ENCODE data around the gene SNAP25.

SNAP25 gene

DNA sequence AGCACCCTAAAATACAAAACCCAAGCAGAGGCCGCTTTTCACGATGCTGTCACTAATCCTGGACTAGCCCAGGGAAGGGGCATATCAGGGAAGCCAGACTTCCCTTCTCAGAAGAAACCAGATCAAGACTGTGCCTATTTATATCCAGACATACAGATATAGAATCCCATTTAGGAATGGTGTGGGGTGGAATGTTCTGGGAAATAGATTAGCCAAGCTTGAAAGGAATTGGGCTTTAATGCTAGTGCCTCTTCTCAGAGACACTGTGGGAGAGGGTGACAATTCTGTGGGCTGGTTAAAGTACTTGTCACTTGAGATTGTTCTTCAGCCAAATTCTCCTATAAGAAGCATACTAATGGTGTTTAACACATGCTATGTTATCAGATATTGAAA, 45.5 kb downstream of the SNAP25 start:
- no peak for DNase-seq

DNA sequence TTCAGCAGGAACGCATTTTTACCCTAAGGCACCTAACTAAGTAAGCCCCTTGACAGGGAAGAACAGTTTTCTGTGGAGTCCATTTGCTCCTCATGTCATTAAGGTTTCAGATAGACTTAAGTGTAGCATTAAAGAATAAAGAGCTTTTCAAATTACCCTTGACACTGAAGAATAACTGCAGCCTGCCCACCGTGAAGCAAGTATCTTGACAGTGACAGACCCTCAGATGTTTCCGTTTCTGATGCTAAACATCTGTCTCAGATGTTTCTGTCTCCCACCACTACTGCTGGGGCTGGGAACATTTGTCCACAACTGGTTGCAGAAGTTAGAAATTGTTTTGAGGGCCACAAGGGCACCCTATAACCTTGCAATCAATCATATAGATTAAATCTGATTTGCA, 50.0 kb downstream of the SNAP25 start:
- DNase-seq, result no peak

DNA sequence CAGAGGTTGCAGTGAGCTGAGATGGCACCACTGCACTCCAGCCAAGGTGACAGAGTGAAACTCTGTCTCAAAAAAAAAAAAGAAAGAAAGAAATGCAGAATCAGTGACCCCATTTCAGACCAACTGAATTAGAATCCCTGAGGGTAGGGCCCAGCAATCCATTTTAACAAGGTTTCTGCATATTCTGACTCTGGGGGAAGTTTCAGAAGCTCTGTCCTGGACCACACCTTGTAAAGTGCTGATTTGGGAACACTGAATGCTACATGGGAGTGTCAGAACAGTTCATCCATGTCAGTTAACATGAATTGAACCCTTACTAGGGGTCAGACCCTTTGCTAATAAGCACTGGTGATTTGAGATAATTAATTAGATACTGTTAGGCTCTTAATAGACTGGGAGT, 52.0 kb downstream of the SNAP25 start:
- DNase-seq, result no peak

DNA sequence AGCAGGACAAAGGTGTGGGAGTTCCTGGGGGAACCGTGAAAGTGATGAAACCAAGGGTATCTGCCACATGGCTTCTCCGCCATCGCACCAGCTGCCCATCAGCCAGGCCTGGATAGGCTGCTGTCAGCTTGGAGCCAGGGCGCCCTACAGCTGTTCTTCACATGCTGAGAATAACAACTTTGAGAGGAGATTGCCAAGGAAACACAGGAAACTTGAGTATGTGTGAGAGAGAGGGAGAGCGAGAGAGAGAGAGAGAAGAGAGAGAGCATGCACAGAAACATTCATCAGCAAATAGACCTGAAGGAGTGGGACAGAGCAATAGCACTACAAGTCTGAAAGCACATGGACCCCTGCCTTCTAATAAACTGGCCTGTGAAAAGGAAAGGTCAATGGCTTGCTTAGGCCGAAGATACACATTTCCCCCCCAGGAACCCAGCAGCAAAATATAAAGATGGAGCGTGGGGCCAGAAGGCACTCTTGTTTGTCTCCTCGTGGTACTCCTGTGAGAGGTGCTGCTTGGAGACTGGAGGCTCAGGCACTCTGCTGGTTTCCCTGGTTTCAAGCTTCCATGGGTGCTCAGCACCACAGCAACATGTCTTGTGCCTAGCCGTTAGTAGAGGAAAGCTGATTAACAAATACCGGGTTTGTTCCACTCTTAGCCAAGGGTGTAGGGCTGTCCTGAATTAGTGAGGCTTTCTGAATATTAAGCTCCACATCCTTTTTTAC, 53.0 kb downstream of the SNAP25 start:
- no peak for DNase-seq

DNA sequence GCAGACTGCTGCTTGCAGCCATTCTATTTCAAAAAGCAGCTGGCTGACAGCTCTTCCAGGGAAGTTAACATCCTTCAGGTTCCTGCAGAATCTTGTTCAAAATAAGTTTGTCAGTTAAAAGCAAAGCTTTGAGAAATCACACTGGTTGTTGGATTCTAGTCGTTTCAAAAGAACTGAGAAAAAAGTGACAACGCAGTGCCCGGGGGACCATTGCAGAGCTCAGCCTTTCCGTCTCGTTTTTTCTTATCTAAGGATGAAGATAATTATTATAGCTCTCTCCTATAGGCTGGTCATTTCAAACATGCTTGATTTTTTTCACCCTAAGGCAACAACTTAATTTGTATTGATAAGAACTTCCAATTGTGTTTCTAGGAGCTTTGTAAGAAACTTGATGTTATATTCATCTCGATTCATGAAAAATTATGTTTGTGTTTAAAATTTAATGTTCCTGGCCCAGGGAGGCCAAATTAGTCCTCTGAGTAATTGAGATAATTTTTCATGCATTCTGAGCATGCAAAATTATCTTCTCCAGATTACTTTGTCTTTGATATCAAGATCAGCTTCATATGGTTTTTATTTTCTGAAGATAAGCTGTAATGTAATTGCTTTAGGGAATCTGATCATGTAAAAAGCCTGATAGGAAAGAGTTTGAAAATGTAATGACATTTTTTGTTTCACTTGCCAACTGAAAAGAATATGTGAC, 58.4 kb downstream of the SNAP25 start:
- DNase-seq, result no peak

- no peak for DNase-seq
These were observed 59.0 kb downstream of the SNAP25 start for GRCh38 chr20:10277616-10278015.

DNA sequence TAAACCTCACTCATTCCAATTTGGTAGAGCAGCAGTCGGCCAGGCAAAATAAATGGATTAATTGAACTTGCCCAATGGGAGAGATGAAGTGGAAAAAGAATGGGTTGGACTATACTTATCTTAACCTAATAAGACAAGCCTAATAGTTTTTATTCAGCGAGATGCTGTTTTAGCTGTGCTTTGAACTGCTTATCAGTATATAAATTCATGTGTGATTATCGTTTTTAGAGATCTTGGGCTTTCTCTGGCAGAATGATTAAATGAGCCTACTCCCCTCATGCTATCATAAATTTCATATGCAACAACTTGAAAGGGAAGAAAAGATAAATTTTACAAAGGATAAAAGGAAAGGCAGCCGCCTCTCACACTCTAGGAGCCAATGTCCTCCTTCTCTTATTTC, 59.8 kb downstream of the SNAP25 start:
- DNase-seq, result no peak

GRCh38 chr20:10280018-10280908, 61.6 kb downstream of the SNAP25 start:
- DNase-seq, result no peak

DNA sequence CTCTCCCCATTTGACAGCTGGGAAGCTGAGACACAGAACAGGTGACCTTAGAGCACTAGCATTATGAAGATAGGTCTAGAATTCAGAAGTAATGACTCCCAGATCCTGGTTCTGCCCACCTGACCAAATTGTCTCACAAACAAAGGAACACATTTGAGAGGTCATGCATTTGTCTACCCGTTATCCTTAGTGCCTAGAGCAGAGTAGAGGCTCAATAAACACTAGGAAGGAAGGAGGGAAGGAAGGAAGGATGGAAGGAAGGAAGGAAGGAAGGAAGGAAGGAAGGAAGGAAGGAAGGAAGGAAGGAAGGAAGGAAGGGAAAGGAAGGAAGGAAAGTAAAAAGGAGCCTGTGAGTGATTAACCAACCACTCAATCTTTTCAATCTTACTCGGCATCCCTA, 63.3 kb downstream of the SNAP25 start:
- no peak for DNase-seq

DNA sequence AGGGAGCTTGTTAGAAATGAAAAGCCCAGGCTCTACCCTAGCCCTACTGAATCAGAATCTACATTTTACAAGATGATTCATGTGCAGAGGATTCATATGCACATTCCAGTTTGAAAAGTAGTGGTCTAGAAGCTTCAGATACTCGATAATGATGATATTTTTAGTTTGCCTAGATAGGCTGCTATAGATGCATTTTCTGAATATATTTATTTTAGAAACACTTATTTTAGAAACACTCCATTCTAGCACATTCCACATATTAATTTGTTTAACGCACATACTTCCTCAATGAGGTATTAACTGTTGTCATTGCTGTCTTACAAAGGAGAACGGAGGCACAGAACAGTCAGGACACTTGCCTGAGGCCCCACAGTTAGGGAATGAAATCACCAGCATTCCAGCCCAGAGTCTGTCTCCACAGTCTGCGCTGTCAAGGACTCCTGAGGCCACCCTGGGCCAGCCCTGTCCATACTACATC, 64.4 kb downstream of the SNAP25 start:
- DNase-seq, result no peak

- DNase-seq, result no peak
These were observed 67.7 kb downstream of the SNAP25 start for GRCh38 chr20:10286356-10286755.

GRCh38 chr20:10288421-10288820, 69.8 kb downstream of the SNAP25 start:
- no peak for DNase-seq

GRCh38 chr20:10288954-10289646, 70.5 kb downstream of the SNAP25 start:
- no peak for DNase-seq

DNA sequence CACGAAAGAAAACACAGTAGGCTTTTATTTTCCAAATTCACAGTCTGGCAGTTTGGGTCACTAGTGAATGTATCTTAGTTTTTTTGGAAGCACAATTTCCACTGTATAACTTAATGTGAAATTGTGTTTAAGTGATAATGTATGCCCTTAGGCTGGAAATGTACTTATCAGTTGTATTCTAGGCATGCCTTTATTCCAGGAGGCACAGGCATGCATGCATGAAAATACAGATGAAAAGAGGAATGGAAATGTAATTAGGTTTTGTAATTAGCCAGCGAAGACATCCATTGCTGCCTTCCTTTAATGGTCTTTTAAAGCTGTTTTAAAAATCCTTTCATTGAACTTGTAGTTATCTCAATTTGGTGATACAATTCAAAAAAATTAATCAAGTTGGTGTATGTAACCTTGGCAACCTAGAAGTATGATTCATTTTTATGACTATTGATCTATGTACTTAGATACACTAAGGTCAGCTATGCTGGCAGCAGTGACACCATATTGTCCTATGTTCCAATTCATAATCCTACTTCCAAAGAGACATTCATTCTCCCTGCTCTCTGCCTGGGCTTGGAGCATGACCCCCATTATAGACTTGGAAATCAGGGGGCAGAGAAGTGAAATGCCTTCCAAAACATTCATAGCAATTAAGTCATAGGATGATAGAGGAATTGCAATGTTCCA, 73.1 kb downstream of the SNAP25 start:
- DNase-seq, result no peak

DNA sequence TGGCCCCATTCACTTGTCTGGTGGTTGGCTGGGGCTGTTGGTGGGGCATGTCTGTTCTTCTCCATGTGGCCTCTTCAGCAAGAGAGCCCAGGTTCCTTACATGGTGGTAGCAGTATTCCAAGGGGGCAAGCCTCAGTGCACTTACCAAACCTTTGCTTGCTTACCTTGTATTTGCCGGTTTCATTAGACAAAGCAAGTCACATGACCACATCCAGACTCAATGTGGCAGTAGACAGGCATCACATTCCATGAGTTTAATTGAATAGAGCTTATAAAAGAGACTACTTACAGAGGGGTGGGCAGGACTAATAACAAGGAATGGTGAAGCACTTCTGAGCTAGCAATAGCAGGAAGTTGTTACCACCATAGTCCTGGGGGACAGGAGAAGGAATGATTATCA, 78.6 kb downstream of the SNAP25 start:
- no peak for DNase-seq

GRCh38 chr20:10297684-10298240, 79.1 kb downstream of the SNAP25 start:
- no peak for DNase-seq

GRCh38 chr20:10300582-10301446, 82.2 kb downstream of the SNAP25 start:
- no peak for DNase-seq

GRCh38 chr20:10303852-10304251, 85.2 kb downstream of the SNAP25 start:
- DNase-seq, result no peak

- DNase-seq, result no peak
These were observed 85.9 kb downstream of the SNAP25 start for GRCh38 chr20:10304471-10305046.

Measured in GDM1 (cell line).